Stimulated activated CD4-positive, alpha-beta T cell treated with anti-CD3 and anti-CD28 coated beads, Interleukin-2, amount 100 ng/mL, for 4 hours (primary cell): ENCODE data around the gene DACH1.

ENCODE experiments used
- DNase-seq: peaks from one replicate; pipeline ENCODE4 v3.0.0-alpha.2; 2020; ENCODE audit warnings: low read depth

Gene DACH1

GRCh38 chr13:71489041-71489440 lies 378.0 kb downstream of the DACH1 start:
- DNase-seq = no peak

- no peak for DNase-seq
These were observed 378.8 kb downstream of the DACH1 start for GRCh38 chr13:71488201-71488600.

- no peak for DNase-seq
These were observed 381.1 kb downstream of the DACH1 start for GRCh38 chr13:71485913-71486312.

- DNase-seq = no peak
These were observed 383.3 kb downstream of the DACH1 start for GRCh38 chr13:71483733-71484132.

GRCh38 chr13:71481501-71481900 lies 385.5 kb downstream of the DACH1 start:
- no peak for DNase-seq

GRCh38 chr13:71481046-71481445 lies 386.0 kb downstream of the DACH1 start:
- no peak for DNase-seq

GRCh38 chr13:71477735-71478134 lies 389.3 kb downstream of the DACH1 start:
- no peak for DNase-seq

GRCh38 chr13:71474936-71475335 lies 392.1 kb downstream of the DACH1 start:
- no peak for DNase-seq

- no peak for DNase-seq
These were observed 397.4 kb downstream of the DACH1 start for GRCh38 chr13:71469626-71470025.

- DNase-seq = no peak
These were observed 402.3 kb downstream of the DACH1 start for GRCh38 chr13:71464686-71465085.

- no peak for DNase-seq
These were observed 405.1 kb downstream of the DACH1 start for GRCh38 chr13:71461892-71462291.

GRCh38 chr13:71460211-71460610 lies 406.8 kb downstream of the DACH1 start:
- no peak for DNase-seq

GRCh38 chr13:71459708-71460107 lies 407.3 kb downstream of the DACH1 start:
- no peak for DNase-seq

GRCh38 chr13:71457645-71458044 lies 409.4 kb downstream of the DACH1 start:
- DNase-seq = no peak

GRCh38 chr13:71456136-71456535 lies 410.9 kb downstream of the DACH1 start:
- DNase-seq = no peak

- no peak for DNase-seq
These were observed 412.5 kb downstream of the DACH1 start for GRCh38 chr13:71454509-71454908.

- DNase-seq = no peak
These were observed 418.8 kb downstream of the DACH1 start for GRCh38 chr13:71448080-71448630.

- no peak for DNase-seq
These were observed 429.3 kb downstream of the DACH1 start for GRCh38 chr13:71437704-71438103.

- no peak for DNase-seq
These were observed 436.3 kb downstream of the DACH1 start for GRCh38 chr13:71430681-71431080.

GRCh38 chr13:71417205-71417604 lies 449.8 kb downstream of the DACH1 start:
- no peak for DNase-seq

GRCh38 chr13:71412231-71412630 lies 454.8 kb downstream of the DACH1 start:
- DNase-seq = no peak

- no peak for DNase-seq
These were observed 458.6 kb downstream of the DACH1 start for GRCh38 chr13:71408416-71408815.

- DNase-seq = no peak
These were observed 467.3 kb downstream of the DACH1 start for GRCh38 chr13:71399631-71400215.

GRCh38 chr13:71396149-71396548 lies 470.9 kb downstream of the DACH1 start:
- no peak for DNase-seq
